SK-N-SH (cell line): ENCODE measurements around the gene ABCF3. TPM values are rescaled to one million over a fixed set of nuclear protein-coding genes. Genes with fewer than 3 reads are reported as not detected.

Source experiments
- CTCF ChIA-PET: fragments of 300-600, 350-600 bp; formaldehyde crosslinking; extraction: SDS; loops from one replicate; lab custom pipeline; 2021; lab: Yijun Ruan, JAX
- POLR2A ChIA-PET: fragments of 350-600 bp; sonication (Branson Sonifier 250); formaldehyde crosslinking; extraction: SDS; loops from one replicate; lab custom pipeline; 2020; ENCODE audit warnings: antibody characterized with exemption, inconsistent platforms; lab: Yijun Ruan, JAX
- DNase-seq: peaks from one replicate; pipeline ENCODE4 v3.0.0; 2012
- H2AFZ ChIP-seq: fragments of 200-600 bp; sonication (generic); 2 replicates; pipeline ENCODE4 v1.8.1; 2016; ENCODE audit warnings: antibody characterized with exemption, mild to moderate bottlenecking, low read depth
- H3F3A ChIP-seq: fragments of 200-600 bp; sonication (generic); replicated peaks from 2 replicates; pipeline ENCODE3; 2016; ENCODE audit warnings: antibody characterized with exemption, mild to moderate bottlenecking; ENCODE audit not compliant: insufficient read depth
- H3K27ac ChIP-seq, 2 experiments: fragments of 200-500 bp in 1 of 2; fragments of 200-600 bp in 1 of 2; sonication (Bioruptor generic) in 1 of 2; sonication (generic), shearing (Covaris generic) in 1 of 2; 2 replicates each; pipeline versions ENCODE4 v1.5.1 to v1.6.1; 2014 to 2016; ENCODE audit warnings: low read depth in 2 of 2, inconsistent platforms in 1 of 2, low read length in 1 of 2, mild to moderate bottlenecking in 1 of 2, mixed read lengths in 1 of 2
- H3K27me3 ChIP-seq: fragments of 200-600 bp; sonication (generic), shearing (Covaris generic); 2 replicates; pipeline ENCODE4 v1.6.1; 2016; ENCODE audit warnings: mixed run types; ENCODE audit not compliant: insufficient read depth
- H3K36me3 ChIP-seq, 2 experiments: fragments of 200-500 bp in 1 of 2; fragments of 200-600 bp in 1 of 2; sonication (Bioruptor generic) in 1 of 2; sonication (generic) in 1 of 2; replicated peaks in 1 of 2; 2 replicates each; pipeline versions ENCODE3 to v1.5.1; 2014 to 2016; ENCODE audit warnings: low read length in 1 of 2, mild to moderate bottlenecking in 1 of 2; ENCODE audit not compliant: insufficient read depth in 2 of 2, control insufficient read depth in 1 of 2
- H3K4me1 ChIP-seq, 2 experiments: fragments of 200-500 bp in 1 of 2; fragments of 200-600 bp in 1 of 2; sonication (Bioruptor generic) in 1 of 2; sonication (generic), shearing (Covaris generic) in 1 of 2; 2 replicates each; pipeline versions ENCODE4 v1.5.1 to v1.6.1; 2014 to 2016; ENCODE audit warnings: low read depth in 1 of 2, low read length in 1 of 2, mixed run types in 1 of 2; ENCODE audit not compliant: insufficient read depth in 2 of 2, control insufficient read depth in 1 of 2
- H3K4me2 ChIP-seq: fragments of 200-600 bp; sonication (generic), shearing (Covaris generic); 2 replicates; pipeline ENCODE4 v1.6.1; 2017; ENCODE audit warnings: mixed run types
- H3K4me3 ChIP-seq, 2 experiments: fragments of 200-500 bp in 1 of 2; fragments of 200-600 bp in 1 of 2; sonication (Bioruptor generic) in 1 of 2; sonication (generic), shearing (Covaris generic) in 1 of 2; 2 replicates each; pipeline versions ENCODE4 v1.5.1 to v1.8.1; 2014 to 2016; ENCODE audit warnings: low read depth in 2 of 2, inconsistent platforms in 1 of 2, low read length in 1 of 2, mild to moderate bottlenecking in 1 of 2, mixed read lengths in 1 of 2, moderate library complexity in 1 of 2
- H3K79me2 ChIP-seq: fragments of 200-600 bp; sonication (generic); 2 replicates; pipeline ENCODE4 v1.8.1; 2017; ENCODE audit warnings: mild to moderate bottlenecking; ENCODE audit not compliant: insufficient read depth
- H3K9ac ChIP-seq: fragments of 200-600 bp; sonication (generic); 2 replicates; pipeline ENCODE4 v1.6.1; 2017; ENCODE audit warnings: mixed run types
- H3K9me2 ChIP-seq: fragments of 200-600 bp; sonication (generic); 2 replicates; pipeline ENCODE4 v1.6.1; 2017; ENCODE audit warnings: mixed run types
- H3K9me3 ChIP-seq: fragments of 200-600 bp; sonication (generic); 2 replicates; pipeline ENCODE4 v1.6.1; 2017; ENCODE audit warnings: mixed run types, mild to moderate bottlenecking, moderate library complexity
- H4K20me1 ChIP-seq: fragments of 200-600 bp; sonication (generic); 2 replicates; pipeline ENCODE4 v1.6.1; 2017; ENCODE audit warnings: mild to moderate bottlenecking, mixed run types; ENCODE audit not compliant: insufficient read depth
- CHD2 ChIP-seq: fragments of 150-350 bp; IDR thresholded peaks from 2 replicates; pipeline ENCODE4 v1.6.1; 2018; ENCODE audit warnings: low read length; ENCODE audit not compliant: partially characterized antibody
- EZH2phosphoT487 ChIP-seq: fragments of 200-600 bp; sonication (generic); IDR thresholded peaks from 2 replicates; pipeline ENCODE4 v1.6.1; 2017; ENCODE audit warnings: low read depth, mixed run types, mild to moderate bottlenecking, antibody characterized with exemption, moderate library complexity, borderline replicate concordance
- FOSL2 ChIP-seq: IDR thresholded peaks from 2 replicates; pipeline ENCODE4 v1.4.0; 2012; ENCODE audit warnings: low read depth, mild to moderate bottlenecking, moderate library complexity, borderline replicate concordance
- IRF3 ChIP-seq: fragments of 150-350 bp; IDR thresholded peaks from 2 replicates; pipeline ENCODE4 v1.6.1; 2016; ENCODE audit warnings: mild to moderate bottlenecking, low read depth, low read length
- MEF2A ChIP-seq: IDR thresholded peaks from 2 replicates; pipeline ENCODE4 v1.4.0; 2012; ENCODE audit warnings: low read depth, borderline replicate concordance
- NRF1 ChIP-seq: IDR thresholded peaks from 2 replicates; pipeline ENCODE4 v1.6.1; 2012; ENCODE audit warnings: low read depth, mild to moderate bottlenecking, low read length
- PBX3 ChIP-seq: IDR thresholded peaks from 2 replicates; pipeline ENCODE4; 2012
- POLR2AphosphoS5 ChIP-seq: IDR thresholded peaks from 2 replicates; pipeline ENCODE4 v1.6.1; 2012; ENCODE audit warnings: low read depth, low read length
- REST ChIP-seq: IDR thresholded peaks from 2 replicates; pipeline ENCODE4 v1.6.1; 2012; ENCODE audit warnings: mild to moderate bottlenecking, low read depth, low read length, moderate library complexity
- TAF1 ChIP-seq: IDR thresholded peaks from 2 replicates; pipeline ENCODE4 v1.6.1; 2012; ENCODE audit warnings: low read depth, mild to moderate bottlenecking, low read length, moderate library complexity, borderline replicate concordance
- TCF12 ChIP-seq: IDR thresholded peaks from 2 replicates; pipeline ENCODE4 v1.4.0; 2012
- WGBS: methylation state at CpG from one replicate; pipeline ENCODE4 v1.1.6; 2017; ENCODE audit warnings: low lambda C conversion rate; 5-methylcytosine and 5-hydroxymethylcytosine counted together
- polyA plus RNA-seq, 3 experiments: library from polyadenylated mRNA; depleted of rRNA; stranded (reverse); fragments of >200 nt; gene quantifications; 2 replicates each; pipeline ENCODE4 v1.2.3, GENCODE V29; 2012
- TF ChIP-seq, protein P1 (sequence below): fragments of 200-600 bp; sonication (generic); IDR thresholded peaks from 2 replicates; pipeline ENCODE4 v1.6.1; 2017; ENCODE audit warnings: antibody characterized with exemption, mild to moderate bottlenecking, moderate library complexity
- TF ChIP-seq, protein P2 (sequence below): IDR thresholded peaks from 2 replicates; pipeline ENCODE4 v1.4.0; 2012; ENCODE audit warnings: low read depth, borderline replicate concordance
- TF ChIP-seq, protein P3 (sequence below): fragments of 150-350 bp; IDR thresholded peaks from 2 replicates; pipeline ENCODE4 v1.6.1; 2017; ENCODE audit warnings: antibody characterized with exemption, low read length, low read depth, borderline replicate concordance
- TF ChIP-seq, protein P4 (sequence below): IDR thresholded peaks from 2 replicates; pipeline ENCODE4 v1.4.0; 2012; ENCODE audit warnings: low read depth, borderline replicate concordance

ABCF3 gene
- polyA plus RNA-seq, 1 of the 3 experiments (the other 2 are of a cell fraction) = 55.6 TPM

- Histone ChIP-seq H3F3A (no peaks in the 10 kb centered on the region), H3K4me2 (no peak overlapping the region)
Measured at GRCh38 chr3:184230603-184231528, 44.9 kb downstream of the ABCF3 start.

More at GRCh38 chr3:184230603-184231528, 44.9 kb downstream of the ABCF3 start:
- H3K79me2 ChIP-seq = no peaks in the 10 kb centered on the region
- H3K4me1 ChIP-seq = peaks cover 0 to 28% of the 10 kb centered on the region in 2 experiments; a peak in 2 of 4 replicates
- no peaks in the 10 kb centered on the region for H3K36me3 ChIP-seq
- no peak overlapping the region for H2AFZ ChIP-seq
- H3K9me2 ChIP-seq = no peaks in the 10 kb centered on the region
- H3K27me3 ChIP-seq = peaks cover 27% of the 10 kb centered on the region
- WGBS = 84% methylated on average over 8 of the region's 79 CpGs
- H4K20me1 ChIP-seq = no peaks in the 10 kb centered on the region
- no peaks in the 10 kb centered on the region for H3K9me3 ChIP-seq
- peak overlapping the region in 1 of 2 experiments; percentile 50; a peak in 2 of 4 replicates for H3K4me3 ChIP-seq
- ChIA-PET CTCF (interaction anchor here (0.8 to 5.9 kb wide), 11 partner anchors 11 to 335 kb away, joined by 3 to 61 read pairs (median 8); partner anchors contain the start of genes ALG3 and EEF1AKMT4), POLR2A (interaction anchor here (0.6 to 1.0 kb wide), 2 partner anchors 43 to 347 kb away, joined by 3 read pairs; no protein-coding TSS in a partner anchor)
- H3K27ac ChIP-seq = no peak overlapping the region
- TF ChIP-seq, protein P1, sequence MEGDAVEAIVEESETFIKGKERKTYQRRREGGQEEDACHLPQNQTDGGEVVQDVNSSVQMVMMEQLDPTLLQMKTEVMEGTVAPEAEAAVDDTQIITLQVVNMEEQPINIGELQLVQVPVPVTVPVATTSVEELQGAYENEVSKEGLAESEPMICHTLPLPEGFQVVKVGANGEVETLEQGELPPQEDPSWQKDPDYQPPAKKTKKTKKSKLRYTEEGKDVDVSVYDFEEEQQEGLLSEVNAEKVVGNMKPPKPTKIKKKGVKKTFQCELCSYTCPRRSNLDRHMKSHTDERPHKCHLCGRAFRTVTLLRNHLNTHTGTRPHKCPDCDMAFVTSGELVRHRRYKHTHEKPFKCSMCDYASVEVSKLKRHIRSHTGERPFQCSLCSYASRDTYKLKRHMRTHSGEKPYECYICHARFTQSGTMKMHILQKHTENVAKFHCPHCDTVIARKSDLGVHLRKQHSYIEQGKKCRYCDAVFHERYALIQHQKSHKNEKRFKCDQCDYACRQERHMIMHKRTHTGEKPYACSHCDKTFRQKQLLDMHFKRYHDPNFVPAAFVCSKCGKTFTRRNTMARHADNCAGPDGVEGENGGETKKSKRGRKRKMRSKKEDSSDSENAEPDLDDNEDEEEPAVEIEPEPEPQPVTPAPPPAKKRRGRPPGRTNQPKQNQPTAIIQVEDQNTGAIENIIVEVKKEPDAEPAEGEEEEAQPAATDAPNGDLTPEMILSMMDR = no peak
- TF ChIP-seq, protein P2, sequence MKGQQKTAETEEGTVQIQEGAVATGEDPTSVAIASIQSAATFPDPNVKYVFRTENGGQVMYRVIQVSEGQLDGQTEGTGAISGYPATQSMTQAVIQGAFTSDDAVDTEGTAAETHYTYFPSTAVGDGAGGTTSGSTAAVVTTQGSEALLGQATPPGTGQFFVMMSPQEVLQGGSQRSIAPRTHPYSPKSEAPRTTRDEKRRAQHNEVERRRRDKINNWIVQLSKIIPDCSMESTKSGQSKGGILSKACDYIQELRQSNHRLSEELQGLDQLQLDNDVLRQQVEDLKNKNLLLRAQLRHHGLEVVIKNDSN = no peak
- no peak for TF ChIP-seq PBX3
- TF ChIP-seq, protein P3, sequence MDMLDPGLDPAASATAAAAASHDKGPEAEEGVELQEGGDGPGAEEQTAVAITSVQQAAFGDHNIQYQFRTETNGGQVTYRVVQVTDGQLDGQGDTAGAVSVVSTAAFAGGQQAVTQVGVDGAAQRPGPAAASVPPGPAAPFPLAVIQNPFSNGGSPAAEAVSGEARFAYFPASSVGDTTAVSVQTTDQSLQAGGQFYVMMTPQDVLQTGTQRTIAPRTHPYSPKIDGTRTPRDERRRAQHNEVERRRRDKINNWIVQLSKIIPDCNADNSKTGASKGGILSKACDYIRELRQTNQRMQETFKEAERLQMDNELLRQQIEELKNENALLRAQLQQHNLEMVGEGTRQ = no peak
- no peak for TF ChIP-seq FOSL2
- TF ChIP-seq CHD2 = no peak
- TF ChIP-seq REST = no peak
- no peak for TF ChIP-seq TAF1
- TF ChIP-seq IRF3 = no peak
- TF ChIP-seq, protein P4, sequence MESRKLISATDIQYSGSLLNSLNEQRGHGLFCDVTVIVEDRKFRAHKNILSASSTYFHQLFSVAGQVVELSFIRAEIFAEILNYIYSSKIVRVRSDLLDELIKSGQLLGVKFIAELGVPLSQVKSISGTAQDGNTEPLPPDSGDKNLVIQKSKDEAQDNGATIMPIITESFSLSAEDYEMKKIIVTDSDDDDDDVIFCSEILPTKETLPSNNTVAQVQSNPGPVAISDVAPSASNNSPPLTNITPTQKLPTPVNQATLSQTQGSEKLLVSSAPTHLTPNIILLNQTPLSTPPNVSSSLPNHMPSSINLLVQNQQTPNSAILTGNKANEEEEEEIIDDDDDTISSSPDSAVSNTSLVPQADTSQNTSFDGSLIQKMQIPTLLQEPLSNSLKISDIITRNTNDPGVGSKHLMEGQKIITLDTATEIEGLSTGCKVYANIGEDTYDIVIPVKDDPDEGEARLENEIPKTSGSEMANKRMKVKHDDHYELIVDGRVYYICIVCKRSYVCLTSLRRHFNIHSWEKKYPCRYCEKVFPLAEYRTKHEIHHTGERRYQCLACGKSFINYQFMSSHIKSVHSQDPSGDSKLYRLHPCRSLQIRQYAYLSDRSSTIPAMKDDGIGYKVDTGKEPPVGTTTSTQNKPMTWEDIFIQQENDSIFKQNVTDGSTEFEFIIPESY = no peak
- TF ChIP-seq TCF12 = no peak
- TF ChIP-seq NRF1 = no peak
- TF ChIP-seq MEF2A = no peak
- no peak for TF ChIP-seq POLR2AphosphoS5
- TF ChIP-seq EZH2phosphoT487 = no peak
- DNase-seq = peak; percentile 63
- H3K9ac ChIP-seq = no peak overlapping the region
